SU-DHL-6 (cell line): ENCODE measurements around the gene MPPED2.

Experiments
- H2AFZ ChIP-seq: fragments of 200-600 bp; sonication (generic); 2 replicates; pipeline ENCODE4 v1.6.1; 2014; ENCODE audit warnings: low read depth, mild to moderate bottlenecking, moderate library complexity, mixed read lengths, antibody characterized with exemption, low read length; ENCODE audit not compliant: severe bottlenecking
- H3F3A ChIP-seq: fragments of 200-600 bp; shearing (Covaris generic); 2 replicates; pipeline ENCODE4 v1.6.0; 2016; ENCODE audit warnings: antibody characterized with exemption, mild to moderate bottlenecking; ENCODE audit not compliant: insufficient read depth
- H3K27ac ChIP-seq: fragments of 200-600 bp; sonication (generic); 2 replicates; pipeline ENCODE4 v1.5.1; 2016; ENCODE audit warnings: low read depth, mild to moderate bottlenecking, low read length, moderate library complexity, mixed read lengths
- H3K27me3 ChIP-seq: fragments of 200-600 bp; sonication (generic), shearing (Covaris generic); 2 replicates; pipeline ENCODE4 v1.6.0; 2014; ENCODE audit warnings: mild to moderate bottlenecking, low read length
- H3K36me3 ChIP-seq: fragments of 200-600 bp; sonication (generic); 2 replicates; pipeline ENCODE4 v1.6.1; 2014; ENCODE audit warnings: mild to moderate bottlenecking, low read length, mixed read lengths
- H3K4me2 ChIP-seq: fragments of 300-600, 200-600 bp; shearing (Covaris generic), sonication (generic); 2 replicates; pipeline ENCODE4 v1.6.0; 2014; ENCODE audit warnings: low read length, low read depth, mild to moderate bottlenecking; ENCODE audit not compliant: poor library complexity, severe bottlenecking
- H3K4me3 ChIP-seq: fragments of 200-600 bp; sonication (generic); 2 replicates; pipeline ENCODE4 v1.5.1; 2014; ENCODE audit warnings: antibody characterized with exemption, low read length, mild to moderate bottlenecking, mixed read lengths; ENCODE audit not compliant: insufficient read depth, poor library complexity, severe bottlenecking
- H3K79me2 ChIP-seq: fragments of 200-600 bp; sonication (generic); 2 replicates; pipeline ENCODE4 v1.6.1; 2014; ENCODE audit warnings: mild to moderate bottlenecking, low read length, moderate library complexity; ENCODE audit not compliant: insufficient read depth
- H3K9ac ChIP-seq: fragments of 200-600 bp; sonication (generic); 2 replicates; pipeline ENCODE4 v1.7.0; 2014; ENCODE audit warnings: mild to moderate bottlenecking, low read length
- H3K9me2 ChIP-seq: fragments of 200-600 bp; sonication (generic); replicated peaks from 2 replicates; pipeline ENCODE4 v1.6.1; 2014; ENCODE audit warnings: low read length; ENCODE audit not compliant: insufficient read depth
- H3K9me3 ChIP-seq: fragments of 200-600 bp; sonication (generic); 2 replicates; pipeline ENCODE4 v1.6.1; 2014; ENCODE audit warnings: low read length, mixed read lengths; ENCODE audit not compliant: insufficient read depth
- H4K20me1 ChIP-seq: fragments of 200-600 bp; sonication (generic); 2 replicates; pipeline ENCODE4 v1.6.1; 2014; ENCODE audit warnings: low read depth, mild to moderate bottlenecking, antibody characterized with exemption, low read length, moderate library complexity, mixed read lengths
- EZH2phosphoT487 ChIP-seq: fragments of 200-600 bp; sonication (generic), shearing (Covaris generic); conservative IDR thresholded peaks from 2 replicates; pipeline ENCODE4 v1.6.1; 2018; ENCODE audit warnings: mild to moderate bottlenecking, antibody characterized with exemption, low read length, moderate library complexity, mixed read lengths
- TF ChIP-seq, protein P1 (sequence below): fragments of 200-600 bp; sonication (generic); IDR thresholded peaks from one replicate; pipeline ENCODE4 v1.5.1; 2017; ENCODE audit warnings: antibody characterized with exemption, mild to moderate bottlenecking, low read length, moderate library complexity; ENCODE audit not compliant: insufficient read depth, poor library complexity, severe bottlenecking

The MPPED2 gene

GRCh38 chr11:30545507-30545906, 40.6 kb downstream of the MPPED2 start:
- no peaks in the 10 kb centered on the region for H3K9me3 ChIP-seq
- no peak overlapping the region for H3K4me2 ChIP-seq
- H3K9ac ChIP-seq, result no peak overlapping the region
- no peaks in the 10 kb centered on the region for H3K36me3 ChIP-seq
- H3K27me3 ChIP-seq, result no peaks in the 10 kb centered on the region
- no peak overlapping the region for H3K27ac ChIP-seq
- H3F3A ChIP-seq, result no peaks in the 10 kb centered on the region
- no peak overlapping the region for H3K4me3 ChIP-seq
- H3K79me2 ChIP-seq, result no peaks in the 10 kb centered on the region
- H2AFZ ChIP-seq, result no peak overlapping the region
- H3K9me2 ChIP-seq, result no peaks in the 10 kb centered on the region; the same call in 1 of the 2 replicates
- H4K20me1 ChIP-seq, result no peaks in the 10 kb centered on the region
- no peak for TF ChIP-seq EZH2phosphoT487
- TF ChIP-seq, protein P1, sequence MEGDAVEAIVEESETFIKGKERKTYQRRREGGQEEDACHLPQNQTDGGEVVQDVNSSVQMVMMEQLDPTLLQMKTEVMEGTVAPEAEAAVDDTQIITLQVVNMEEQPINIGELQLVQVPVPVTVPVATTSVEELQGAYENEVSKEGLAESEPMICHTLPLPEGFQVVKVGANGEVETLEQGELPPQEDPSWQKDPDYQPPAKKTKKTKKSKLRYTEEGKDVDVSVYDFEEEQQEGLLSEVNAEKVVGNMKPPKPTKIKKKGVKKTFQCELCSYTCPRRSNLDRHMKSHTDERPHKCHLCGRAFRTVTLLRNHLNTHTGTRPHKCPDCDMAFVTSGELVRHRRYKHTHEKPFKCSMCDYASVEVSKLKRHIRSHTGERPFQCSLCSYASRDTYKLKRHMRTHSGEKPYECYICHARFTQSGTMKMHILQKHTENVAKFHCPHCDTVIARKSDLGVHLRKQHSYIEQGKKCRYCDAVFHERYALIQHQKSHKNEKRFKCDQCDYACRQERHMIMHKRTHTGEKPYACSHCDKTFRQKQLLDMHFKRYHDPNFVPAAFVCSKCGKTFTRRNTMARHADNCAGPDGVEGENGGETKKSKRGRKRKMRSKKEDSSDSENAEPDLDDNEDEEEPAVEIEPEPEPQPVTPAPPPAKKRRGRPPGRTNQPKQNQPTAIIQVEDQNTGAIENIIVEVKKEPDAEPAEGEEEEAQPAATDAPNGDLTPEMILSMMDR, result no peak

DNA sequence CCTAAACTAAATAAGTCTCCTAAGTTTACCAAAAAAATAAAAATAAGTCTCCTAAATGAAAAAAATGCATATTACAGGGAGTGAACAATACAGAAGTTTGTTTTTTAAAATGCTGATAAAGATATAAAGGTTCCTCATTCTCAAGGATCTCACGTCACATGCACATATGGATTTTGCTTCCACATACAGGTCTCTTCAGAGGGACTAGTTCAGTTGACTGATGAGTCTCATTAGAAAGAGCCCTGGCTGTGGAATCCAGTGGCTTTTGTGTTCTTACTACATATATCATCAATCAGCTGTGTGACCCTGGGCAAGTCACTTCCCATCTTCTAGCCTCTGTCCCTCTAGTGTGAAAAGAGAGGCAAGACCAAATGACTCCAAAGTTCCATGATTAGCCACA, 43.1 kb downstream of the MPPED2 start:
- H3K9me2 ChIP-seq, result no peaks in the 10 kb centered on the region; the same call in none of the 2 replicates
- no peak overlapping the region for H2AFZ ChIP-seq
- no peaks in the 10 kb centered on the region for H3F3A ChIP-seq
- no peaks in the 10 kb centered on the region for H3K9me3 ChIP-seq
- no peaks in the 10 kb centered on the region for H3K79me2 ChIP-seq
- no peak for TF ChIP-seq EZH2phosphoT487
- TF ChIP-seq, protein P1, result no peak
- H3K36me3 ChIP-seq, result no peaks in the 10 kb centered on the region
- H3K4me3 ChIP-seq, result no peak overlapping the region
- no peak overlapping the region for H3K27ac ChIP-seq
- H4K20me1 ChIP-seq, result no peaks in the 10 kb centered on the region
- H3K27me3 ChIP-seq, result no peaks in the 10 kb centered on the region
- H3K9ac ChIP-seq, result no peak overlapping the region
- no peak overlapping the region for H3K4me2 ChIP-seq

GRCh38 chr11:30540781-30541180, 45.4 kb downstream of the MPPED2 start:
- no peaks in the 10 kb centered on the region for H3K79me2 ChIP-seq
- no peaks in the 10 kb centered on the region for H3K27me3 ChIP-seq
- no peak overlapping the region for H2AFZ ChIP-seq
- TF ChIP-seq EZH2phosphoT487, result no peak
- TF ChIP-seq, protein P1, result no peak
- no peak overlapping the region for H3K4me3 ChIP-seq
- H3K9ac ChIP-seq, result no peak overlapping the region
- H3K36me3 ChIP-seq, result no peaks in the 10 kb centered on the region
- H3K27ac ChIP-seq, result no peak overlapping the region
- no peaks in the 10 kb centered on the region for H3K9me3 ChIP-seq
- no peaks in the 10 kb centered on the region; the same call in none of the 2 replicates for H3K9me2 ChIP-seq
- H4K20me1 ChIP-seq, result no peaks in the 10 kb centered on the region
- H3K4me2 ChIP-seq, result no peak overlapping the region
- H3F3A ChIP-seq, result no peaks in the 10 kb centered on the region

- Histone ChIP-seq H3K9me3 (no peaks in the 10 kb centered on the region), H3K36me3 (no peaks in the 10 kb centered on the region), H3F3A (no peaks in the 10 kb centered on the region), H3K79me2 (no peaks in the 10 kb centered on the region), H3K27me3 (no peaks in the 10 kb centered on the region), H3K4me2 (no peak overlapping the region), H3K4me3 (no peak overlapping the region), H4K20me1 (no peaks in the 10 kb centered on the region), H2AFZ (no peak overlapping the region), H3K9ac (no peak overlapping the region), H3K9me2 (no peaks in the 10 kb centered on the region; the same call in 1 of the 2 replicates), H3K27ac (no peak overlapping the region)
- TF ChIP-seq EZH2phosphoT487, result no peak
- TF ChIP-seq, protein P1, result no peak
Measured at GRCh38 chr11:30538251-30538650, 47.9 kb downstream of the MPPED2 start.
